HepG2 (cell line): ENCODE measurements around the gene ENC1. TPM values are rescaled to one million over a fixed set of nuclear protein-coding genes. Genes with fewer than 3 reads are reported as not detected.

Source experiments
- CEBPB ChIP-seq: IDR thresholded peaks from 2 replicates; pipeline ENCODE4 v1.6.1; 2011; ENCODE audit warnings: low read depth, low read length, improper control_type of control experiment, borderline replicate concordance
- CHD4 ChIP-seq: fragments of 200-600 bp; sonication (generic); IDR thresholded peaks from 2 replicates; pipeline ENCODE4 v1.7.0; 2017; ENCODE audit warnings: mild to moderate bottlenecking, low read length, borderline replicate concordance
- FOXK1 ChIP-seq: sonication (generic); formaldehyde crosslinking; IDR thresholded peaks from 2 replicates; pipeline ENCODE4 v1.4.0; 2020; ENCODE audit warnings: low read depth, missing genetic modification reagents, borderline replicate concordance
- MBD4 ChIP-seq: IDR thresholded peaks from 2 replicates; pipeline ENCODE4 v1.6.1; 2012; ENCODE audit warnings: low read length, inconsistent platforms, borderline replicate concordance
- POLR2G ChIP-seq: fragments of 200-400 bp; formaldehyde crosslinking; IDR thresholded peaks from 2 replicates; pipeline ENCODE4 v1.6.1; 2018; ENCODE audit warnings: mild to moderate bottlenecking, low read depth, low read length, moderate library complexity
- RXRA ChIP-seq: sonication (generic); formaldehyde crosslinking; IDR thresholded peaks from 2 replicates; pipeline ENCODE4 v1.5.1; 2020; ENCODE audit warnings: missing genetic modification reagents
- SAFB2 ChIP-seq: sonication (generic); formaldehyde crosslinking; IDR thresholded peaks from 2 replicates; pipeline ENCODE4 v1.5.1; 2020; ENCODE audit warnings: missing genetic modification reagents, low read depth, mild to moderate bottlenecking, borderline replicate concordance
- ZNF510 ChIP-seq: sonication (generic); formaldehyde crosslinking; IDR thresholded peaks from 2 replicates; pipeline ENCODE4 v1.4.0; 2020; ENCODE audit warnings: low read depth, mild to moderate bottlenecking, missing genetic modification reagents
- polyA plus RNA-seq, 8 experiments: library from polyadenylated mRNA; depleted of rRNA in 3 of 8; stranded (reverse) in 7 of 8; unstranded in 1 of 8; fragments of >200 nt; fragmentation: Illumina TruSeq in 4 of 8; extraction: Trizol in 4 of 8; gene quantifications; 2 replicates each; pipeline versions ENCODE4 v1.2.1 to v1.2.3, GENCODE V29; 2011 to 2016; ENCODE audit warnings: low read depth in 4 of 8, missing spikeins in 1 of 8, mixed read lengths in 1 of 8; ENCODE audit not compliant: insufficient read depth in 1 of 8
- total RNA-seq, 5 experiments: library from RNA; depleted of rRNA; stranded (reverse); fragments of >200 nt; fragmentation: Illumina TruSeq; extraction: Trizol; gene quantifications; 2 replicates each; pipeline ENCODE4 v1.2.3, GENCODE V29; 2016; ENCODE audit warnings: low read depth in 1 of 5
- TF ChIP-seq, protein P1 (sequence below), 2 experiments: fragments of 450-650 bp in 1 of 2; sonication (generic) in 1 of 2; formaldehyde crosslinking in 1 of 2; IDR thresholded peaks; 2 replicates each; pipeline versions ENCODE4 v1.6.1 to v1.8.0; 2016 to 2022; ENCODE audit warnings: antibody characterized with exemption in 1 of 2, mild to moderate bottlenecking in 1 of 2, missing genetic modification reagents in 1 of 2
- TF ChIP-seq, protein P2 (sequence below): sonication (generic); formaldehyde crosslinking; IDR thresholded peaks from 2 replicates; pipeline ENCODE4 v1.4.0; 2020; ENCODE audit warnings: missing genetic modification reagents
- TF ChIP-seq, protein P3 (sequence below): sonication (generic); formaldehyde crosslinking; IDR thresholded peaks from 2 replicates; pipeline ENCODE4 v1.5.1; 2020; ENCODE audit warnings: missing genetic modification reagents, mild to moderate bottlenecking, borderline replicate concordance

Gene ENC1
- total and polyA plus RNA-seq, 2 of the 13 experiments (the other 11 are each of a cell fraction or from before 2014, with no cell fraction given), result 63.8 to 64.4 TPM

DNA sequence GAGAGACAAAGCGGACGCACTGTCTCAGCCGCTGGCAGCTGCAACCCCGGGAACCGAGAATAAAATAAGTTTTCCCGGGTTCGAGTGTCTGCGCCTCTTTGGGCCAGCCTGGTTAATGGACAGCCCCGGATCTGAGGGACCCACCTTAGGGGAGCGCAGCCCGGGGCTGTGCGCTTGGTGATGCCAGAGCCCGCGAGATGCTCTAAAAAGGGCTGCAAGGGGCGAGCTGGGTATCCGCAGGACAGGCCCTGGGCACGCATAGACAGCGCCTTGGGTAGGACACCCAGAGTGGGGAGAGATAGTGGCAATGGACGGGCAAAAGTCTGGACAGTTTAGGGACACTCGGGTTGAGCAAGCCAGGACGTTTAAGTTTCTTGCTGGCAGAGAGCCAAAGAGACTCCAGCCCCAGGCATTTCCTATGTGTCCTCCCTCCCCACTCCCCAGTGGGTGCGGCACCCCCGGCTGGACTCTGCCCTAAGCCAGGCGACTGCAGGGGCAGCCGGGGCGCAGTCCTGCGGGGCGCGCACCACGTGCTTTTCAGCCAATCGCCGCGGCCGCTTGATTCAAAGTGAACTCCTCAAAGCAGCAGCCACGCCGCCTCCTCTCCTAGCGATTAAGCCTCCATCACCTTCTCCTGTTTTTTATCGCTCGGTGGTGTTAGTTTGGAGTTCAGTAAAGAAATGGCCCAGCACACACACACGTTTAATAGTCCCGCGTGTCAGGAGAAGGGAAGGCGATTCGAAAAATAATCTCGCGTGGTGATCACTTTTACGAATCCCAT, 616 bp upstream of the ENC1 start (continued):
- TF ChIP-seq, protein P1, sequence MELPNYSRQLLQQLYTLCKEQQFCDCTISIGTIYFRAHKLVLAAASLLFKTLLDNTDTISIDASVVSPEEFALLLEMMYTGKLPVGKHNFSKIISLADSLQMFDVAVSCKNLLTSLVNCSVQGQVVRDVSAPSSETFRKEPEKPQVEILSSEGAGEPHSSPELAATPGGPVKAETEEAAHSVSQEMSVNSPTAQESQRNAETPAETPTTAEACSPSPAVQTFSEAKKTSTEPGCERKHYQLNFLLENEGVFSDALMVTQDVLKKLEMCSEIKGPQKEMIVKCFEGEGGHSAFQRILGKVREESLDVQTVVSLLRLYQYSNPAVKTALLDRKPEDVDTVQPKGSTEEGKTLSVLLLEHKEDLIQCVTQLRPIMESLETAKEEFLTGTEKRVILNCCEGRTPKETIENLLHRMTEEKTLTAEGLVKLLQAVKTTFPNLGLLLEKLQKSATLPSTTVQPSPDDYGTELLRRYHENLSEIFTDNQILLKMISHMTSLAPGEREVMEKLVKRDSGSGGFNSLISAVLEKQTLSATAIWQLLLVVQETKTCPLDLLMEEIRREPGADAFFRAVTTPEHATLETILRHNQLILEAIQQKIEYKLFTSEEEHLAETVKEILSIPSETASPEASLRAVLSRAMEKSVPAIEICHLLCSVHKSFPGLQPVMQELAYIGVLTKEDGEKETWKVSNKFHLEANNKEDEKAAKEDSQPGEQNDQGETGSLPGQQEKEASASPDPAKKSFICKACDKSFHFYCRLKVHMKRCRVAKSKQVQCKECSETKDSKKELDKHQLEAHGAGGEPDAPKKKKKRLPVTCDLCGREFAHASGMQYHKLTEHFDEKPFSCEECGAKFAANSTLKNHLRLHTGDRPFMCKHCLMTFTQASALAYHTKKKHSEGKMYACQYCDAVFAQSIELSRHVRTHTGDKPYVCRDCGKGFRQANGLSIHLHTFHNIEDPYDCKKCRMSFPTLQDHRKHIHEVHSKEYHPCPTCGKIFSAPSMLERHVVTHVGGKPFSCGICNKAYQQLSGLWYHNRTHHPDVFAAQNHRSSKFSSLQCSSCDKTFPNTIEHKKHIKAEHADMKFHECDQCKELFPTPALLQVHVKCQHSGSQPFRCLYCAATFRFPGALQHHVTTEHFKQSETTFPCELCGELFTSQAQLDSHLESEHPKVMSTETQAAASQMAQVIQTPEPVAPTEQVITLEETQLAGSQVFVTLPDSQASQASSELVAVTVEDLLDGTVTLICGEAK (IDR thresholded peaks at IDR 0.05), result no peak
- TF ChIP-seq, protein P1 (CRISPR knock-in tag; IDR thresholded peaks at IDR 0.05), result no peak; the same call in 1 of the 2 replicates
- TF ChIP-seq RXRA (CRISPR knock-in tag) (peak; percentile 59; the same call in 1 of the 2 replicates), MBD4 (no peak), POLR2G (peak; percentile 68), SAFB2 (CRISPR knock-in tag) (no peak), CHD4 (no peak), FOXK1 (no peak; the same call in 1 of the 2 replicates), CEBPB (no peak), ZNF510 (0 out of 2 replicates have a peak, but pooled peaks have one; percentile 18)
- TF ChIP-seq, protein P2, sequence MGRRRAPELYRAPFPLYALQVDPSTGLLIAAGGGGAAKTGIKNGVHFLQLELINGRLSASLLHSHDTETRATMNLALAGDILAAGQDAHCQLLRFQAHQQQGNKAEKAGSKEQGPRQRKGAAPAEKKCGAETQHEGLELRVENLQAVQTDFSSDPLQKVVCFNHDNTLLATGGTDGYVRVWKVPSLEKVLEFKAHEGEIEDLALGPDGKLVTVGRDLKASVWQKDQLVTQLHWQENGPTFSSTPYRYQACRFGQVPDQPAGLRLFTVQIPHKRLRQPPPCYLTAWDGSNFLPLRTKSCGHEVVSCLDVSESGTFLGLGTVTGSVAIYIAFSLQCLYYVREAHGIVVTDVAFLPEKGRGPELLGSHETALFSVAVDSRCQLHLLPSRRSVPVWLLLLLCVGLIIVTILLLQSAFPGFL (CRISPR knock-in tag), result no peak
- TF ChIP-seq, protein P3, sequence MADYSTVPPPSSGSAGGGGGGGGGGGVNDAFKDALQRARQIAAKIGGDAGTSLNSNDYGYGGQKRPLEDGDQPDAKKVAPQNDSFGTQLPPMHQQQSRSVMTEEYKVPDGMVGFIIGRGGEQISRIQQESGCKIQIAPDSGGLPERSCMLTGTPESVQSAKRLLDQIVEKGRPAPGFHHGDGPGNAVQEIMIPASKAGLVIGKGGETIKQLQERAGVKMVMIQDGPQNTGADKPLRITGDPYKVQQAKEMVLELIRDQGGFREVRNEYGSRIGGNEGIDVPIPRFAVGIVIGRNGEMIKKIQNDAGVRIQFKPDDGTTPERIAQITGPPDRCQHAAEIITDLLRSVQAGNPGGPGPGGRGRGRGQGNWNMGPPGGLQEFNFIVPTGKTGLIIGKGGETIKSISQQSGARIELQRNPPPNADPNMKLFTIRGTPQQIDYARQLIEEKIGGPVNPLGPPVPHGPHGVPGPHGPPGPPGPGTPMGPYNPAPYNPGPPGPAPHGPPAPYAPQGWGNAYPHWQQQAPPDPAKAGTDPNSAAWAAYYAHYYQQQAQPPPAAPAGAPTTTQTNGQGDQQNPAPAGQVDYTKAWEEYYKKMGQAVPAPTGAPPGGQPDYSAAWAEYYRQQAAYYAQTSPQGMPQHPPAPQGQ (CRISPR knock-in tag), result no peak
